Keratinocyte (primary cell): ENCODE data around the gene RDX. TPM values are rescaled to one million over a fixed set of nuclear protein-coding genes. Genes with fewer than 3 reads are reported as not detected.

ENCODE experiments used
- DNase-seq: peaks from one replicate; pipeline ENCODE4 v3.0.0-alpha.2; 2011; ENCODE audit warnings: low read depth, missing footprints, low spot score
- FAIRE-seq: peaks from 2 replicates; lab custom pipeline; 2011; peaks lifted over from hg19 to GRCh38; lab: Jason Lieb, UNC
- H2AFZ ChIP-seq: 2 replicates; pipeline ENCODE4 v1.6.0; 2012; ENCODE audit warnings: low read length, control low read depth, inconsistent platforms; ENCODE audit not compliant: control insufficient read depth
- H3K27ac ChIP-seq: 2 replicates; pipeline ENCODE4 v1.5.1; 2011; ENCODE audit warnings: low read length; ENCODE audit not compliant: control insufficient read depth, insufficient read depth
- H3K27me3 ChIP-seq: 3 replicates; pipeline ENCODE4 v1.6.0; 2011; ENCODE audit warnings: low read length; ENCODE audit not compliant: control insufficient read depth, insufficient read depth; ENCODE audit errors: extremely low read depth
- H3K36me3 ChIP-seq, 2 experiments: 2 replicates in 1 of 2; 3 replicates in 1 of 2; pipeline ENCODE4 v1.5.1; 2011; ENCODE audit warnings: low read length in 2 of 2, mild to moderate bottlenecking in 1 of 2; ENCODE audit not compliant: control insufficient read depth in 2 of 2, insufficient read depth in 2 of 2; ENCODE audit errors: extremely low read depth in 1 of 2
- H3K4me1 ChIP-seq: 3 replicates; pipeline ENCODE4 v1.5.1; 2011; ENCODE audit warnings: low read length; ENCODE audit not compliant: control insufficient read depth, insufficient read depth; ENCODE audit errors: extremely low read depth
- H3K4me2 ChIP-seq: 3 replicates; pipeline ENCODE4 v1.6.0; 2011; ENCODE audit warnings: low read depth, low read length; ENCODE audit not compliant: control insufficient read depth, insufficient read depth; ENCODE audit errors: extremely low read depth
- H3K4me3 ChIP-seq, 3 experiments: fragments of 200-600 bp in 1 of 3; sonication (generic) in 1 of 3; 2 replicates in 2 of 3; 3 replicates in 1 of 3; pipeline ENCODE4 v1.5.1; 2011 to 2016; ENCODE audit warnings: low read length in 3 of 3, mild to moderate bottlenecking in 3 of 3, control low read depth in 2 of 3, inconsistent platforms in 1 of 3, low read depth in 1 of 3, mixed read lengths in 1 of 3, mixed run types in 1 of 3, moderate library complexity in 1 of 3; ENCODE audit not compliant: control insufficient read depth in 2 of 3, insufficient read depth in 2 of 3; ENCODE audit errors: extremely low read depth in 1 of 3
- H3K79me2 ChIP-seq: 2 replicates; pipeline ENCODE4 v1.6.0; 2012; ENCODE audit warnings: low read length; ENCODE audit not compliant: control insufficient read depth, insufficient read depth
- H3K9ac ChIP-seq: 3 replicates; pipeline ENCODE4 v1.6.0; 2011; ENCODE audit warnings: low read length; ENCODE audit not compliant: control insufficient read depth, insufficient read depth; ENCODE audit errors: extremely low read depth
- H3K9me1 ChIP-seq: 3 replicates; pipeline ENCODE4 v1.6.0; 2011; ENCODE audit warnings: low read length; ENCODE audit not compliant: control insufficient read depth, insufficient read depth; ENCODE audit errors: extremely low read depth
- H3K9me3 ChIP-seq: 2 replicates; pipeline ENCODE4 v1.5.1; 2012; ENCODE audit warnings: low read depth, low read length; ENCODE audit not compliant: control insufficient read depth
- H4K20me1 ChIP-seq: 3 replicates; pipeline ENCODE4 v1.6.0; 2011; ENCODE audit warnings: low read length; ENCODE audit not compliant: control insufficient read depth, insufficient read depth; ENCODE audit errors: extremely low read depth
- CTCF ChIP-seq, 3 experiments: IDR thresholded peaks in 1 of 3; conservative IDR thresholded peaks in 1 of 3; optimal IDR thresholded peaks in 1 of 3; 2 replicates in 2 of 3; 3 replicates in 1 of 3; pipeline versions ENCODE3 to v1.5.1; 2011; ENCODE audit warnings: low read length in 3 of 3, mild to moderate bottlenecking in 3 of 3, moderate library complexity in 2 of 3, control low read depth in 1 of 3, inconsistent platforms in 1 of 3; ENCODE audit not compliant: insufficient read depth in 2 of 3; ENCODE audit errors: extremely low read depth in 1 of 3
- EZH2 ChIP-seq: IDR thresholded peaks from one replicate; pipeline ENCODE4 v1.6.1; 2012; ENCODE audit warnings: inconsistent platforms, mild to moderate bottlenecking, low read length, moderate library complexity
- dilution Hi-C: fragments of 300-500 bp; cut with MboI; formaldehyde crosslinking; loops from one replicate; pipeline ENCODE4 v1.7.0; 2020; ENCODE audit warnings: low sequenced_read_pairs; ENCODE audit not compliant: extremely low pct_ligation_motif_present
- polyA plus RNA-seq, 5 experiments: library from polyadenylated mRNA; depleted of rRNA in 3 of 5; stranded (reverse) in 3 of 5; stranded (forward) in 1 of 5; unstranded in 1 of 5; fragments of >200 nt; gene quantifications; 1 replicate in 1 of 5; 2 replicates in 3 of 5; 3 replicates in 1 of 5; pipeline versions ENCODE4 v1.2.1 to v1.2.3, GENCODE V29; 2011 to 2012; ENCODE audit warnings: missing spikeins in 2 of 5, low read depth in 1 of 5, low replicate concordance in 1 of 5

RDX gene
- polyA plus RNA-seq, 1 donor (not counting 4 experiments of a cell fraction or from before 2014, with no cell fraction given), result 85.4 TPM

GRCh38 chr11:110261195-110262071, 35.0 kb downstream of the RDX start:
- H3K27me3 ChIP-seq, result no peaks in the 10 kb centered on the region
- H3K79me2 ChIP-seq, result peaks cover 9% of the 10 kb centered on the region
- peaks cover 0 to 9% of the 10 kb centered on the region in 2 experiments for H3K36me3 ChIP-seq
- H4K20me1 ChIP-seq, result no peaks in the 10 kb centered on the region
- dilution Hi-C loops, result no loop called here
- no peak overlapping the region for H2AFZ ChIP-seq
- no peak overlapping the region for H3K4me2 ChIP-seq
- no peak overlapping the region for H3K27ac ChIP-seq
- no peak overlapping the region for H3K9ac ChIP-seq
- no peaks in the 10 kb centered on the region for H3K9me3 ChIP-seq
- no peaks in the 10 kb centered on the region for H3K4me1 ChIP-seq
- FAIRE-seq (no peak), DNase-seq (no peak)
- no peak overlapping the region for H3K4me3 ChIP-seq
- TF ChIP-seq CTCF (optimal IDR thresholded peaks at IDR 0.05 in 1 of 3, IDR thresholded peaks at IDR 0.05 in 1 of 3, conservative IDR thresholded peaks at IDR 0.05 in 1 of 3; ENCODE audit: extremely low read depth in 1 of 3, insufficient read depth in 2 of 3, low read length in 3 of 3), result no peak
- TF ChIP-seq EZH2, result no peak
- no peaks in the 10 kb centered on the region for H3K9me1 ChIP-seq

DNA sequence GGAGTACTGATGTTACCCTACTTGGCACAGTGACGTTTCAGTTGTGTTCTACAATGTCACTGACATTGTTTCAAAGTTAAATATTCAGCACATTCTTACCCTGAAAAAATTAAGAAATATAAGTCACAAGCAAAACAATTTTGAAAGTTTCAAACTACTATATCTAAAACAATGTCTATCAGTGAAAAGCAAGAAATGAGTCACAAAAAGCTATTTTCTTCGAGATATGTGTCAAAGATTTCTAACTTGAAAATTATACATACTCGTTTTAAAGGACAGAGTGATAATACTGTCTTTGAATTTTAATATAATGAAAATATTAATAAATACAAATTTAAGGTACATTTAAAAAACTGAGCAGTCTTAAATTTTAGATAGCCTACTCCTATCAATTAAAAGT, 42.9 kb downstream of the RDX start:
- FAIRE-seq, result no peak
- H4K20me1 ChIP-seq, result no peaks in the 10 kb centered on the region
- H3K4me3 ChIP-seq, result no peak overlapping the region
- no peak overlapping the region for H3K9ac ChIP-seq
- no peaks in the 10 kb centered on the region for H3K9me3 ChIP-seq
- H3K4me1 ChIP-seq, result peaks cover 9% of the 10 kb centered on the region
- no peaks in the 10 kb centered on the region for H3K27me3 ChIP-seq
- no peaks in the 10 kb centered on the region for H3K79me2 ChIP-seq
- dilution Hi-C loops, result no loop called here
- no peaks in the 10 kb centered on the region for H3K9me1 ChIP-seq
- H3K36me3 ChIP-seq, result peaks cover 12 to 16% of the 10 kb centered on the region in 2 experiments
- no peak for DNase-seq
- H2AFZ ChIP-seq, result no peak overlapping the region
- TF ChIP-seq CTCF (optimal IDR thresholded peaks at IDR 0.05 in 1 of 3, IDR thresholded peaks at IDR 0.05 in 1 of 3, conservative IDR thresholded peaks at IDR 0.05 in 1 of 3; ENCODE audit: extremely low read depth in 1 of 3, insufficient read depth in 2 of 3, low read length in 3 of 3) (no peak), EZH2 (no peak)
- H3K4me2 ChIP-seq, result no peak overlapping the region
- no peak overlapping the region for H3K27ac ChIP-seq
